Kidney tubule cell (primary cell): Measurements from ENCODE around the gene PDE7B.

Experiments used
- DNase-seq: peaks from one replicate; pipeline ENCODE4 v3.0.0-alpha.2; 2018; ENCODE audit warnings: low spot score

PDE7B gene

GRCh38 chr6:136244061-136244616 is 392.6 kb downstream of the PDE7B start:
- no peak for DNase-seq
